Muscle of arm (tissue), 14 donors: ENCODE results near the gene CSNK1A1L. TPM values are rescaled to one million over a fixed set of nuclear protein-coding genes. Genes with fewer than 3 reads are reported as not detected.

ENCODE experiments used
- DNase-seq: peaks from one replicate; pipeline ENCODE4 v3.0.0-alpha.2; 2013
- long read RNA-seq, 11 donors: transcript quantifications; one replicate each; lab custom pipeline, GENCODE V29; 2026
- polyA plus RNA-seq, 12 donors: library from polyadenylated mRNA; unstranded; fragments of 120-200 nt; gene quantifications; one replicate each; pipeline ENCODE4 v1.2.1, GENCODE V29; 2013; ENCODE audit not compliant: insufficient read length in 12 of 12

The CSNK1A1L gene
- polyA plus RNA-seq, result under 1 TPM in 9 of 12 donors, not detected in 3; 0.08 to 0.18 (median 0.12) TPM
- long read RNA-seq, donor 1, result 0 reads
- long read RNA-seq, donor 2, partial matches to known transcripts, result 0 of 1 reads
- long read RNA-seq, donor 2, other reads (novel, unspliced or antisense), result 0 of 1 reads
- long read RNA-seq, donor 3, result 0 reads
- long read RNA-seq, donor 4, result 0 reads
- long read RNA-seq, donor 5, result 0 reads
- long read RNA-seq, donor 6, result 0 reads
- long read RNA-seq, donor 7, partial matches to known transcripts, result 0 of 1 reads
- long read RNA-seq, donor 7, other reads (novel, unspliced or antisense), result 0 of 1 reads
- long read RNA-seq, donor 8, result 0 reads
- long read RNA-seq, donor 9, result 0 reads
- long read RNA-seq, donor 10, result 0 reads
- long read RNA-seq, donor 11, result 0 reads

- DNase-seq, result no peak
These were observed at the start of gene CSNK1A1L for GRCh38 chr13:37105251-37105714. TSS of gene CSNK1A1L (minus strand) at chr13:37105664. CDS start at chr13:37105256, 408 bp downstream.

GRCh38 chr13:37149380-37149779 lies 43.9 kb upstream of the CSNK1A1L start:
- no peak for DNase-seq

GRCh38 chr13:37148501-37148900 lies 43.0 kb upstream of the CSNK1A1L start:
- DNase-seq, result no peak

- DNase-seq, result no peak
These were observed 39.2 kb upstream of the CSNK1A1L start for GRCh38 chr13:37144661-37145060.

GRCh38 chr13:37143911-37144310 lies 38.4 kb upstream of the CSNK1A1L start:
- DNase-seq, result no peak

GRCh38 chr13:37142877-37143276 lies 37.4 kb upstream of the CSNK1A1L start:
- no peak for DNase-seq

- DNase-seq, result no peak
These were observed 35.5 kb upstream of the CSNK1A1L start for GRCh38 chr13:37141011-37141410.

GRCh38 chr13:37139356-37139755 lies 33.9 kb upstream of the CSNK1A1L start:
- no peak for DNase-seq

- no peak for DNase-seq
These were observed 33.5 kb upstream of the CSNK1A1L start for GRCh38 chr13:37138926-37139325.

GRCh38 chr13:37138169-37138568 lies 32.7 kb upstream of the CSNK1A1L start:
- DNase-seq, result no peak

- DNase-seq, result no peak
These were observed 31.2 kb upstream of the CSNK1A1L start for GRCh38 chr13:37136633-37137032.

GRCh38 chr13:37136187-37136586 lies 30.7 kb upstream of the CSNK1A1L start:
- no peak for DNase-seq

- DNase-seq, result no peak
These were observed 29.1 kb upstream of the CSNK1A1L start for GRCh38 chr13:37134411-37135041.

- DNase-seq, result no peak
These were observed 26.7 kb upstream of the CSNK1A1L start for GRCh38 chr13:37132211-37132610.

GRCh38 chr13:37131092-37131491 lies 25.6 kb upstream of the CSNK1A1L start:
- DNase-seq, result no peak

- DNase-seq, result no peak
These were observed 24.4 kb upstream of the CSNK1A1L start for GRCh38 chr13:37129866-37130265.

GRCh38 chr13:37127691-37128241 lies 22.3 kb upstream of the CSNK1A1L start:
- DNase-seq, result no peak

- no peak for DNase-seq
These were observed 17.9 kb upstream of the CSNK1A1L start for GRCh38 chr13:37123337-37123736.

- DNase-seq, result no peak
These were observed 12.6 kb upstream of the CSNK1A1L start for GRCh38 chr13:37118016-37118415.

- no peak for DNase-seq
These were observed 8.8 kb upstream of the CSNK1A1L start for GRCh38 chr13:37114250-37114649.

GRCh38 chr13:37113534-37113933 lies 8.1 kb upstream of the CSNK1A1L start:
- DNase-seq, result no peak

- peak; percentile 90 for DNase-seq
These were observed 3.7 kb upstream of the CSNK1A1L start for GRCh38 chr13:37109051-37109678.
